Aorta (tissue), 5 donors: ENCODE data around the gene FAM229A. TPM values are rescaled to one million over a fixed set of nuclear protein-coding genes. Genes with fewer than 3 reads are reported as not detected.
"Not testable (repeated sequence)": the region's sequence is repeated elsewhere in the genome, so short reads cannot be mapped to it uniquely, and the experiment has no call there.

Experiments used
- ATAC-seq: fragments of 200-7000 bp; cut with Tn5 transposase; one replicate; pipeline ENCODE4 v1.9.1; 2022; ENCODE audit warnings: moderate library complexity; ENCODE audit not compliant: low FRiP score
- DNase-seq, 2 donors: peaks; one replicate each; pipeline ENCODE4 v3.0.0-alpha.2; 2020
- H3K27ac ChIP-seq, 2 donors: one replicate each; pipeline ENCODE4 v1.5.1; 2013; ENCODE audit warnings: low read length in 2 of 2, mild to moderate bottlenecking in 2 of 2, moderate library complexity in 2 of 2, control low read depth in 1 of 2, inconsistent platforms in 1 of 2, low read depth in 1 of 2
- H3K27me3 ChIP-seq, 2 donors: one replicate each; pipeline ENCODE4 v1.6.1; 2013; ENCODE audit warnings: control low read depth in 1 of 2, low read length in 1 of 2, mild to moderate bottlenecking in 1 of 2, moderate library complexity in 1 of 2; ENCODE audit not compliant: insufficient read depth in 2 of 2, control insufficient read depth in 1 of 2
- H3K36me3 ChIP-seq, 2 donors: one replicate each; pipeline ENCODE4 v1.6.1; 2013; ENCODE audit warnings: control low read depth in 1 of 2, low read length in 1 of 2, mild to moderate bottlenecking in 1 of 2; ENCODE audit not compliant: insufficient read depth in 2 of 2, control insufficient read depth in 1 of 2
- H3K4me1 ChIP-seq, 2 donors: one replicate each; pipeline ENCODE4 v1.6.1; 2013; ENCODE audit warnings: low read length in 2 of 2, control low read depth in 1 of 2, mild to moderate bottlenecking in 1 of 2, moderate library complexity in 1 of 2; ENCODE audit not compliant: insufficient read depth in 2 of 2, control insufficient read depth in 1 of 2
- H3K4me3 ChIP-seq, 2 donors: one replicate each; pipeline ENCODE4 v1.5.1; 2013; ENCODE audit warnings: low read length in 2 of 2, control low read depth in 1 of 2, mild to moderate bottlenecking in 1 of 2
- H3K9me3 ChIP-seq: one replicate; pipeline ENCODE4 v1.6.1; 2013; ENCODE audit warnings: mild to moderate bottlenecking, low read length; ENCODE audit not compliant: control insufficient read depth
- WGBS, 2 donors: extraction: QIAGEN DNeasy Blood & Tissue Kit; methylation state at CpG; one replicate each; pipeline ENCODE4 v1.1.7; 2013; 5-methylcytosine and 5-hydroxymethylcytosine counted together
- intact Hi-C, 2 donors: fragments of 100-400 bp; cut with DNase I; formaldehyde crosslinking; loops; one replicate each; pipeline versions ENCODE4 v1.14.2 to v1.15.0; 2022
- polyA plus RNA-seq, 2 donors: library from polyadenylated mRNA; stranded (reverse); fragments of 200-250 nt; gene quantifications; one replicate each; pipeline ENCODE4 v1.2.3, GENCODE V29; 2013
- total RNA-seq, 2 donors: library from RNA; stranded (reverse); fragmentation: NEBNext Ultra II Directional; extraction: Animal tissue kit (Norgen Biotek cat#: 25700); gene quantifications; one replicate each; pipeline ENCODE4 v1.2.1, GENCODE V29; 2021
- donor health status: healthy with polysubstance abuse.
- donor health status: Bipolar disorder and iron deficiency.
- donor health status: DM: no; HTN: no; CAD: no.
- donor health status: DM: no; HTN: no; CAD: no.
- donor health status: DM: yes; HTN: yes; CAD: no.

FAM229A gene
- total and polyA plus RNA-seq, 4 donors = 2.3 to 40.1 (median 9.1) TPM

DNA sequence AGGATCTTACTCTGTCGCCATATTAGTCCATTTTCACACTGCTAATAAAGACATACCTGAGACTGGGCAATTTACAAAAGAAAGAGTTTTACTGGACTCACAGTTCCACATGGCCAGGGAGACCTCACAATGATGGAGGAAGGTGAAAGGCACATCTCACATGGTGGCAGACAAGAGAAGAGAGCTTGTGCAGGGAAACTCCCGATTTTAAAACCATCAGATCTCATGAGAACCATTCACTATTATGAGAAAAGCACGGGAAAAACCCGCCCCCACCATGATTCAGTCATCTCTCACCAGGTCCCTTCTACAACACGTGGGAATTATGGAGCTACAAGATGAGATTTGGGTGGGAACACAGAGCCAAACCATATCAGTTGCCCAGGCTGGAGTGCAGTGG lies 34.2 kb upstream of the FAM229A start:
- H3K27me3 ChIP-seq, intact Hi-C loops, ATAC-seq, H3K27ac ChIP-seq, H3K9me3 ChIP-seq, DNase-seq, H3K36me3 ChIP-seq, H3K4me1 ChIP-seq, H3K4me3 ChIP-seq: not testable (repeated sequence)
- 67 to 78% methylated on average over 5 of the region's 5 CpGs for WGBS, 2 donors

DNA sequence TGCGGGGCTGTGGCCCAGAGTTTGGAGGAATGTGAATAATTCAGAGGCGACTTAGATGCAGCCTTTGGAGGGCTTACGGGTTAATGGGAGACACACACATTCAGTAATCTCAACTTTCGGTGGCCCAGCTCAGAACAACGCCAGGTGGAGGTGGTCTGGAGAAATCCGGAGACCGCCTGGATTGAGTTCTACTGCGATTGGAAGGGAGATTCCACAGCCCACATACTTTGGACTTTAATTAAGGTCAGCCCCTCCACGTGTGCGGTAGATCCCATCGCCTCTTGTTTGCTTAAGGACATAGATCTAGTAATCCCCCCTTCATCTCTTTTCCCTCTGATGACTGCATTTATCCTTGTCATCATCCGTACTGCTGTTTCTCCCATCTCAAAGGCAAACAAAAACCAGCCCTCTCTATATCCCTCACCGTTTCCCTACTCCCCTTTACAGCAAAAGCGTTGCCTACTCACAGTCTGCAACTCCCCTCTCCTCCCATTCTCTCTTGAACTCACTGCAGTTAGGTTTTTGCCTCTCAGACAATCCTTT lies 32.7 kb upstream of the FAM229A start:
- 1% methylated on average over 14 of the region's 14 CpGs for WGBS, 2 donors
- intact Hi-C loops = no loop called here
- DNase-seq (no peak), ATAC-seq (peak; percentile 19)
- H3K9me3 ChIP-seq = no peaks in the 10 kb centered on the region
- H3K27me3 ChIP-seq = no peaks in the 10 kb centered on the region
- H3K4me1 ChIP-seq = no peaks in the 10 kb centered on the region
- H3K27ac ChIP-seq = peak overlapping the region; percentile 80 to 87
- H3K36me3 ChIP-seq = no peaks in the 10 kb centered on the region
- peak overlapping the region; percentile 20 to 70 for H3K4me3 ChIP-seq

DNA sequence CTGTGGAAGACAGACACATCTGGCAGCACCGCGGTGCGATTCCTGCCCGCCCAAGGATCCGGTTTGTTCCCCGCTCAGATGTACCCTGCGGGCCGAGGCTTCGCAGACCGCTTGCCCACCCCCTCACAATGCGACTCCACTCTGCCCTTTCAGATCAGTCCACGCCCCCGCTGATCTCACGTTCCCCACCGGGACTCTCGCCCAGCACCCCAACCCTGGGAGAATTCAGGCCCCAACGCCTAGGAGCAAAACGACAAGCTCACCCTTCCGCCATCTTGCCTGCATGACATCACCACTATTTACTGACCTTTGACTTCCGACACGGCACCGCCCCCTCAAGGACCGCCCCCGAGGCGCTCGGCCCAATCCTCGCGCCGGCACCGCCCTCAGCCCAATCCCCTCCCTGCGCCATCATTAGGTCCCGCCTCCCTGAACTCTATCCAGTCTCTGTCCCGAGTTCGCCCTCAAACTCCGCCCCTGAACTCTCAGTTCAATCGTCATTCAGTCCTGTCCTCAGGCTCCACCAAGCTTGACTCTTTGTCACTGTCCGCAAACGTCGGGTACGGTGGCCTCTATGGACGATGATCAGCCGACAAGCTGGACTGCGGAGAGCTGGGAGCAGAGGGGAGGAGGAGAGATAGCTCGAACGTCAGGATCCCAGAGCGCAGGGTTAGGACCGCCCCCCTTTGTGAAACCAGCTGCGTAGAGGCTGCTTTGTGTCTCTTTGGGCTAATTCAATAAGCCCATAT lies 32.0 kb upstream of the FAM229A start, which contains the start of gene BSDC1:
BSDC1 (minus strand) TSS at position 301 of the 749 bp plus-strand sequence; CDS start at position 274, 27 bp downstream.
- Histone ChIP-seq H3K27me3 (no peaks in the 10 kb centered on the region), H3K36me3 (no peaks in the 10 kb centered on the region), H3K27ac (peak within 1 kb of the TSS; percentile 87 to 91), H3K4me1 (no peaks in the 10 kb centered on the region), H3K9me3 (no peaks in the 10 kb centered on the region), H3K4me3 (peak within 1 kb of the TSS; percentile 70 to 72)
- WGBS, 2 donors = 0 to 1% methylated on average over 48 of the region's 48 CpGs
- DNase-seq (peak; percentile 98 to 99), ATAC-seq (peak; percentile 99)
- intact Hi-C loops = no loop called here

DNA sequence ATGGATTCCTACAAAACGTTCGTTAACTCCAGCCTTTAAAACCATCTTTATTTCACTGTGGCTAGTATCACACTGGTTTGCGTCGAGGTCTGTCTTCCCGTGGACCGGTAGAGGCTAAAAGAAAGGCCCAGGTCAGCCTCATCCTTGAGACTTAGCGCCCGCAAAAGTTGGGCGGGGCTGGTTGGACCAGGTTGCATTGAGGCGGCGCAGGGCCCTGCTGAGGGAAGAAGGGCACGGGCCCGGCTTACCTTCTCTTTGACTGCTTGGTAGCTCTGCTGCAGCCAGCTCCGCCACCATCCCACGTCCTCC lies 31.5 kb upstream of the FAM229A start:
- Histone ChIP-seq H3K27ac (peak overlapping the region in 1 of 2 donors; percentile 91), H3K36me3 (no peaks in the 10 kb centered on the region), H3K4me3 (peak overlapping the region; percentile 36 to 72), H3K4me1 (no peaks in the 10 kb centered on the region), H3K27me3 (no peaks in the 10 kb centered on the region), H3K9me3 (no peaks in the 10 kb centered on the region)
- WGBS, 2 donors = 1% methylated on average over 15 of the region's 15 CpGs
- ATAC-seq = peak; percentile 55
- no peak for DNase-seq
- intact Hi-C loops = no loop called here

DNA sequence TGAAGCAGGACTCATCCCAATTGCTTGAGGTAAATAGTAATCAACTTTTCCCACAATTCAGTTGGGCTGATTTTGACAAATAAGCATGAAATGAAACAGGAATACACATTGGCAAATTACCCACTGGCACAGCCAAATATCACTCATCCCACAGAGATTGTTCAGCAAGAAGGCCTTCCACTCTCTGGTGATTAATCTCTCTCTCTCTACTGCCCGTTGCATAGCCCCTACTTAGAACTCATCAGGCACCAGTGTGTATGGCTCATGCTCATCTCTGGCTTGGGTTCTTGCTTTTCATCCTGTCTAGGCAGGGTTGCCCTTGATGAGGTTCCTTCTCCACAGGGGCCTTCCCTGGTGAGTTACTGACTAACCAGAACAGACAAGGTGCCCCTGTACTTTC lies 30.9 kb upstream of the FAM229A start:
- WGBS, 2 donors = 46 to 58% methylated on average over 1 of the region's 1 CpG
- no peaks in the 10 kb centered on the region for H3K4me1 ChIP-seq
- no peaks in the 10 kb centered on the region for H3K9me3 ChIP-seq
- ATAC-seq = no peak
- no peaks in the 10 kb centered on the region for H3K36me3 ChIP-seq
- DNase-seq = no peak
- peak overlapping the region; percentile 36 to 72 for H3K4me3 ChIP-seq
- no peaks in the 10 kb centered on the region for H3K27me3 ChIP-seq
- intact Hi-C loops = no loop called here
- no peak overlapping the region for H3K27ac ChIP-seq

DNA sequence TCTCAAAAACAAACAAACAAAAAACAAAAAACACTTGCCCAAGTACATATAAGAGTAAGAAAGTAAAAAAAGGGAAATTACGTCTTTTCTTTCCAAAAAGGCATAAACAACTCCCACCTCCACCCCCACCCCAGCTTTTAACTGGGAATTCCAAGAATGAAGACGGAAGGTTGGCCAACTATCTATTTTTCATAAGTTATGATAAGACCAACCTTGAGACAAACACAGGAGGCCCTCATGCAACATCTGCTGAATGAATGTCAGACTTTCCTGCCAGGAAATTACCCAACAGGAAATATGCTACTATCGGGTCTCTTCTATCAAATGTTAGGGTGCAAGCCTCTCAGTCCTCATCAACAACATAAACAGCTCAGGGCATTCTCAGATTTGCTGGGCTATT lies 30.0 kb upstream of the FAM229A start:
- intact Hi-C loops = no loop called here
- Histone ChIP-seq H3K27ac (no peak overlapping the region), H3K27me3 (no peaks in the 10 kb centered on the region), H3K36me3 (peaks cover 0 to 2% of the 10 kb centered on the region in 2 donors), H3K4me3 (no peak overlapping the region), H3K9me3 (no peaks in the 10 kb centered on the region), H3K4me1 (no peaks in the 10 kb centered on the region)
- 68 to 69% methylated on average over 3 of the region's 3 CpGs for WGBS, 2 donors
- no peak for DNase-seq
- ATAC-seq = no peak

DNA sequence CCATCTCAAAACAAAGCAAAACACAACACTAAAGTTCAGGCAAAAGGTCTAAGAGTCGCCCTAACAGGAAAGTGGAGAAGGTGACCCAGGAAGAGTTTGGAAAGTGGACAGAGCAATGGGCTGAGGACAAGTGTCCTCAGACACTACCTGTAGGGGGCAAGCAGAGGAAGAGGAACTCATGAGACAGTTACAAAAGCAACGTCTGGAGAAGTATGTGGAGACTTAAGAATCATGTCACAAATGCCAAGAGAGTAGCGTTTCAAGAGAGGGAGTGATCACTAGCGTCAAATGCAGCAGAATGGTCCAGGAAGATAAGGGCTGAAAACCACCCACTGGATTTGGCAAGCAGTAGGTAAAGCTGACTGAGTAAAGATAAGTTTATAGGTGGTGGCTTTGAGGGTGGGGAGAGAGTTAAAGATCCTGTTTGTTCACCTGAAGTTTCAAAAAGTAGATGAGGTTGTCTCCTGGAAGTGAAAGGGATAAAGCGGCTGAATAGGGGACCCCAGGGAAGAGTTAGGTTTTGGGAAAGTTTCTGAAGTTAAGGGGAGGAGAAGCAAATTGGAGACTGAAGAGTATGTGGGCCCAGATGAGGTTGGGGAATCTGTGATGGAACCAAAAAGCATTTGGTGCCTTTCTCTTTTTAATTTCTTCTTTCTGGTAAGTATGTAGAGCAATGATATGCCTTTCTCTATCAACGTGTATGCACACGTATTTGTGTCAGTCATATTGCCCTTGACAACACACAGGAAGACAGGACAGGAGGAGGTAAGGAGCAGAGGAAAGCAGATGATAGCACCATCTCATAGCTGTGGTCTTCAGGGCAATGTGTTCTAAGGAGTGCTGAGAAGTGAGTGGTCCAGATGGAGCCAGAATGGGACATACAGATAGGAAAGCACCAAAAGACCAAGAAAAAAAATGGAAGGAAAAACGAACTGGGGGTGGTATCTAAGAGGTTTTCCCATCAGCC lies 28.9 kb upstream of the FAM229A start:
- Histone ChIP-seq H3K27me3 (no peaks in the 10 kb centered on the region), H3K9me3 (no peaks in the 10 kb centered on the region), H3K36me3 (peaks cover 0 to 2% of the 10 kb centered on the region in 2 donors), H3K4me3 (no peak overlapping the region), H3K4me1 (no peaks in the 10 kb centered on the region), H3K27ac (no peak overlapping the region)
- intact Hi-C loops = no loop called here
- ATAC-seq (no peak), DNase-seq (no peak)
- WGBS, 2 donors = 54 to 55% methylated on average over 8 of the region's 8 CpGs

DNA sequence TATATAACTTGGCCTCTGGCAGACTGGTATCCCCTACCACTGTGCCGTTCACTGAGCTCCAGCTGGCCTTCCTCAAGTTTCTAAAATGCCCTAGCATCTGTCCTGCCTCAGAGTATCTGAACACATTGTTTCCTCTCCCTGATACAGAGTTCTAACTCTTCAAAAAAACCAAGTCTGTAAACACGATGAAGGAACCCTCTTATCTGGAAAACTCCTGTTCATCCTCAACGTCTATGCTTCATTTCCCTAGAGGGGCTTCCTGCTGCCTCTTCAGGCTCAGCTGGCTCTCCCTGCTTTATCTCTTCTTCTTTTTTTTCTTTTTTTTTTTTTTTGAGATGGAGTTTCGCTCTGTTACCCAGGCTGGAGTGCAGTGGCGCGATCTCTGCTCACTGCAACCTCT lies 26.4 kb upstream of the FAM229A start:
- Histone ChIP-seq H3K4me3 (no peak overlapping the region), H3K9me3 (no peaks in the 10 kb centered on the region), H3K4me1 (no peaks in the 10 kb centered on the region), H3K27me3 (no peaks in the 10 kb centered on the region), H3K27ac (no peak overlapping the region), H3K36me3 (peaks cover 4 to 6% of the 10 kb centered on the region in 2 donors)
- no peak for ATAC-seq
- no peak for DNase-seq
- intact Hi-C loops = no loop called here
- 78 to 82% methylated on average over 6 of the region's 6 CpGs for WGBS, 2 donors
